Stomach (tissue), 4 donors: ENCODE results near the gene SIRT1.

Source experiments
- CTCF ChIP-seq, 7 experiments: fragments of 450-650 bp in 4 of 7; fragments of 200-600 bp in 3 of 7; sonication (generic) in 3 of 7; IDR thresholded peaks; one replicate each; pipeline ENCODE4 v1.5.1; 2016 to 2019; ENCODE audit warnings: antibody characterized with exemption in 7 of 7, control low read depth in 2 of 7, mild to moderate bottlenecking in 1 of 7
- POLR2A ChIP-seq, 4 donors: fragments of 450-650 bp; IDR thresholded peaks; one replicate each; pipeline ENCODE4 v1.6.1; 2016; ENCODE audit warnings: antibody characterized with exemption in 4 of 4, control low read depth in 2 of 4, mild to moderate bottlenecking in 1 of 4, moderate library complexity in 1 of 4
- POLR2AphosphoS5 ChIP-seq, 3 donors: sonication (generic); formaldehyde crosslinking; IDR thresholded peaks; one replicate each; pipeline ENCODE4 v1.6.1; 2016; ENCODE audit warnings: antibody characterized with exemption in 3 of 3

GRCh38 chr10:67923551-67923950 is 39.1 kb downstream of the SIRT1 start:
- TF ChIP-seq CTCF (IDR thresholded peaks at IDR 0.05), result no peak
- no peak for TF ChIP-seq POLR2A (IDR thresholded peaks at IDR 0.05)
- TF ChIP-seq POLR2AphosphoS5 (IDR thresholded peaks at IDR 0.05), result no peak
